Measurements from ENCODE around the gene IGFBP2. TPM values are rescaled to one million over a fixed set of nuclear protein-coding genes. Genes with fewer than 3 reads are reported as not detected.

IGFBP2 gene
- total and polyA plus RNA-seq, 2 of the 8 experiments (the other 6 are each of a cell fraction or from before 2014, with no cell fraction given): 326 to 782 TPM

DNA sequence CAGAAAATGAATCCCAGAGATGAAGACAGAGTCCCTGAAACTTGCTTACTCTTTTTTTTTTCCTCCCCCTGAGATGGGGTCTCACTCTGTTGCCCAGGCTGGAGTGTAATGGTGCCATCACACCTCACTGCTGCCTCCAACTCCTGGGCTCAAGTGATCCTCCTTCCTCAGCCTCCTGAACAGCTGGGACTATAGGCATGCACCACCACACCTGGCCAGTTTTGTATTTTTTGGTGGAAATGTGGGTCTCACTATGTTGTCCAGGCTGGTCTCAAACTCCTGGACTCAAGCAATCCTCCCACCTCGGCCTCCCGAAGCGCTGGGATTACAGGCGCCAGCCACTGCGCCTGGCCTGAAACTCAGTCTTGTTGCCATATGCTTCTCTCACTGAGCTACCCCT, 27.8 kb downstream of the IGFBP2 start (continued):
- TF ChIP-seq PHF8 (conservative IDR thresholded peaks at IDR 0.05; ENCODE audit: low read depth, low read length): no peak
- TF ChIP-seq, protein P1, sequence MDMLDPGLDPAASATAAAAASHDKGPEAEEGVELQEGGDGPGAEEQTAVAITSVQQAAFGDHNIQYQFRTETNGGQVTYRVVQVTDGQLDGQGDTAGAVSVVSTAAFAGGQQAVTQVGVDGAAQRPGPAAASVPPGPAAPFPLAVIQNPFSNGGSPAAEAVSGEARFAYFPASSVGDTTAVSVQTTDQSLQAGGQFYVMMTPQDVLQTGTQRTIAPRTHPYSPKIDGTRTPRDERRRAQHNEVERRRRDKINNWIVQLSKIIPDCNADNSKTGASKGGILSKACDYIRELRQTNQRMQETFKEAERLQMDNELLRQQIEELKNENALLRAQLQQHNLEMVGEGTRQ (IDR thresholded peaks at IDR 0.05; ENCODE audit: low read length): no peak
- TF ChIP-seq EGR1 (IDR thresholded peaks at IDR 0.05; ENCODE audit: borderline replicate concordance, low read depth, low read length): no peak

All from H1 (cell line).